Mucosa of descending colon (tissue), 3 donors: ENCODE data around the gene TJP1. TPM values are rescaled to one million over a fixed set of nuclear protein-coding genes. Genes with fewer than 3 reads are reported as not detected.

Experiments
- ATAC-seq: fragments of 200-7000 bp; cut with Tn5 transposase; one replicate; pipeline ENCODE4 v1.9.1; 2020; ENCODE audit warnings: mild to moderate bottlenecking, moderate library complexity
- DNase-seq, 3 donors: peaks; one replicate each; pipeline ENCODE4 v3.0.0-alpha.2; 2020
- H3K36me3 ChIP-seq: fragments of 200-600 bp; one replicate; pipeline ENCODE4 v1.8.0; 2021; ENCODE audit warnings: low read depth, mild to moderate bottlenecking
- H3K4me1 ChIP-seq: fragments of 200-600 bp; one replicate; pipeline ENCODE4 v1.8.0; 2021; ENCODE audit warnings: low read depth, mild to moderate bottlenecking
- H3K4me3 ChIP-seq: fragments of 200-600 bp; one replicate; pipeline ENCODE4 v1.8.0; 2021; ENCODE audit warnings: mild to moderate bottlenecking
- H3K9me3 ChIP-seq: fragments of 200-600 bp; one replicate; pipeline ENCODE4 v1.8.0; 2021; ENCODE audit warnings: mild to moderate bottlenecking
- CTCF ChIP-seq: fragments of 200-600 bp; IDR thresholded peaks from one replicate; pipeline ENCODE4 v1.8.0; 2022; ENCODE audit warnings: antibody characterized with exemption, mild to moderate bottlenecking
- intact Hi-C, 2 donors: fragments of 100-400 bp; cut with DNase I in 1 of 2; cut with micrococcal nuclease in 1 of 2; formaldehyde crosslinking; loops; one replicate each; pipeline versions ENCODE4 v1.11.0 to v1.11.1; 2022; cut with DNase I, micrococcal nuclease
- total RNA-seq, 3 donors: library from RNA; stranded (reverse); fragmentation: NEBNext Ultra II Directional in 2 of 3; extraction: Animal tissue kit (Norgen Biotek cat#: 25700) in 2 of 3; gene quantifications; one replicate each; pipeline versions ENCODE4 v1.2.1 to v1.2.4, GENCODE V29; 2021 to 2023
- donor health status: DM: no; HTN: no; CAD: no; lungs with moderate emphysema.
- donor health status: DM: no; HTN: no; CAD: no.
- donor health status: DM: no; HTN: yes; CAD: no.

TJP1 gene
- total RNA-seq, 3 donors from 2014 or later = 78.8 to 129 (median 86.9) TPM

GRCh38 chr15:29838352-29839010, 16.2 kb upstream of the TJP1 start:
- ATAC-seq = no peak
- Histone ChIP-seq H3K36me3 (no peaks in the 10 kb centered on the region), H3K9me3 (no peaks in the 10 kb centered on the region), H3K4me3 (no peak overlapping the region), H3K4me1 (no peaks in the 10 kb centered on the region)
- intact Hi-C loops = no loop called here
- no peak for DNase-seq
- TF ChIP-seq CTCF = no peak

GRCh38 chr15:29835301-29835700, 13.0 kb upstream of the TJP1 start:
- H3K36me3 ChIP-seq = no peaks in the 10 kb centered on the region
- no peak overlapping the region for H3K4me3 ChIP-seq
- H3K9me3 ChIP-seq = no peaks in the 10 kb centered on the region
- intact Hi-C loops = no loop called here
- no peaks in the 10 kb centered on the region for H3K4me1 ChIP-seq
- DNase-seq (no peak), ATAC-seq (peak; percentile 55)
- no peak for TF ChIP-seq CTCF

GRCh38 chr15:29832709-29833108, 10.4 kb upstream of the TJP1 start:
- intact Hi-C loops = no loop called here
- no peak for ATAC-seq
- no peak overlapping the region for H3K4me3 ChIP-seq
- DNase-seq = no peak
- H3K9me3 ChIP-seq = no peaks in the 10 kb centered on the region
- H3K36me3 ChIP-seq = no peaks in the 10 kb centered on the region
- no peak for TF ChIP-seq CTCF
- H3K4me1 ChIP-seq = no peaks in the 10 kb centered on the region

GRCh38 chr15:29826908-29827820, 4.9 kb upstream of the TJP1 start:
- DNase-seq (no peak), ATAC-seq (no peak)
- intact Hi-C loops = no loop called here
- Histone ChIP-seq H3K36me3 (no peaks in the 10 kb centered on the region), H3K9me3 (no peaks in the 10 kb centered on the region), H3K4me1 (no peaks in the 10 kb centered on the region), H3K4me3 (no peak overlapping the region)
- TF ChIP-seq CTCF = no peak

- Histone ChIP-seq H3K4me3 (no peak overlapping the region), H3K4me1 (peaks cover 6% of the 10 kb centered on the region), H3K9me3 (no peaks in the 10 kb centered on the region), H3K36me3 (no peaks in the 10 kb centered on the region)
- DNase-seq (no peak), ATAC-seq (no peak)
- no peak for TF ChIP-seq CTCF
- intact Hi-C loops = no loop called here
Measured at GRCh38 chr15:29825227-29825626, 3.0 kb upstream of the TJP1 start.
